Measurements from ENCODE around the gene NFS1.
A peak's percentile ranks its signal among the peaks of the same experiment; 100 is the strongest.
"Not testable (repeated sequence)": the region's sequence is repeated elsewhere in the genome, so short reads cannot be mapped to it uniquely, and the experiment has no call there.

NFS1 gene

GRCh38 chr20:35706591-35707529, 7.7 kb upstream of the NFS1 start:
- not testable (repeated sequence) for DNase-seq

GRCh38 chr20:35705894-35706293, 6.7 kb upstream of the NFS1 start:
- DNase-seq, result not testable (repeated sequence)

- DNase-seq, result no peak
Measured at GRCh38 chr20:35704514-35705261, 5.5 kb upstream of the NFS1 start.

- no peak for DNase-seq
Measured at GRCh38 chr20:35702824-35703695, 3.9 kb upstream of the NFS1 start.

- DNase-seq, result peak; percentile 26
Measured at GRCh38 chr20:35702051-35702823, 3.1 kb upstream of the NFS1 start.

- peak; percentile 16 for DNase-seq
Measured at GRCh38 chr20:35700625-35701148, 1.5 kb upstream of the NFS1 start.

GRCh38 chr20:35699957-35700624, 939 bp upstream of the NFS1 start:
- DNase-seq, result no peak

GRCh38 chr20:35698298-35699126, 640 bp downstream of the NFS1 start:
- DNase-seq, result peak; percentile 30

GRCh38 chr20:35697696-35698297, 1.4 kb downstream of the NFS1 start:
- DNase-seq, result peak; percentile 23

- no peak for DNase-seq
Measured at GRCh38 chr20:35695978-35696377, 3.2 kb downstream of the NFS1 start.

- peak; percentile 6 for DNase-seq
Measured at GRCh38 chr20:35695245-35695749, 3.9 kb downstream of the NFS1 start.

- DNase-seq, result no peak
Measured at GRCh38 chr20:35690265-35690664, 8.9 kb downstream of the NFS1 start.

GRCh38 chr20:35686872-35687271, 12.3 kb downstream of the NFS1 start:
- peak; percentile 21 for DNase-seq

- DNase-seq, result not testable (repeated sequence)
Measured at GRCh38 chr20:35685368-35685767, 13.8 kb downstream of the NFS1 start.

GRCh38 chr20:35681960-35682359, 17.2 kb downstream of the NFS1 start:
- DNase-seq, result no peak

GRCh38 chr20:35680452-35681183, 18.5 kb downstream of the NFS1 start:
- no peak for DNase-seq

- no peak for DNase-seq
Measured at GRCh38 chr20:35674921-35675320, 24.2 kb downstream of the NFS1 start.

- no peak for DNase-seq
Measured at GRCh38 chr20:35673884-35674283, 25.3 kb downstream of the NFS1 start.

- DNase-seq, result peak; percentile 11
Measured at GRCh38 chr20:35669681-35670080, 29.5 kb downstream of the NFS1 start.
